HG03175 (cell line): ENCODE measurements around the gene PCNT.

Source experiments
- ATAC-seq: cut with Tn5 transposase; IDR thresholded peaks from one replicate; pipeline ENCODE4 v1.9.1; 2021; ENCODE audit warnings: mild to moderate bottlenecking, moderate library complexity; ENCODE audit not compliant: unreplicated experiment

Gene PCNT, protein sequence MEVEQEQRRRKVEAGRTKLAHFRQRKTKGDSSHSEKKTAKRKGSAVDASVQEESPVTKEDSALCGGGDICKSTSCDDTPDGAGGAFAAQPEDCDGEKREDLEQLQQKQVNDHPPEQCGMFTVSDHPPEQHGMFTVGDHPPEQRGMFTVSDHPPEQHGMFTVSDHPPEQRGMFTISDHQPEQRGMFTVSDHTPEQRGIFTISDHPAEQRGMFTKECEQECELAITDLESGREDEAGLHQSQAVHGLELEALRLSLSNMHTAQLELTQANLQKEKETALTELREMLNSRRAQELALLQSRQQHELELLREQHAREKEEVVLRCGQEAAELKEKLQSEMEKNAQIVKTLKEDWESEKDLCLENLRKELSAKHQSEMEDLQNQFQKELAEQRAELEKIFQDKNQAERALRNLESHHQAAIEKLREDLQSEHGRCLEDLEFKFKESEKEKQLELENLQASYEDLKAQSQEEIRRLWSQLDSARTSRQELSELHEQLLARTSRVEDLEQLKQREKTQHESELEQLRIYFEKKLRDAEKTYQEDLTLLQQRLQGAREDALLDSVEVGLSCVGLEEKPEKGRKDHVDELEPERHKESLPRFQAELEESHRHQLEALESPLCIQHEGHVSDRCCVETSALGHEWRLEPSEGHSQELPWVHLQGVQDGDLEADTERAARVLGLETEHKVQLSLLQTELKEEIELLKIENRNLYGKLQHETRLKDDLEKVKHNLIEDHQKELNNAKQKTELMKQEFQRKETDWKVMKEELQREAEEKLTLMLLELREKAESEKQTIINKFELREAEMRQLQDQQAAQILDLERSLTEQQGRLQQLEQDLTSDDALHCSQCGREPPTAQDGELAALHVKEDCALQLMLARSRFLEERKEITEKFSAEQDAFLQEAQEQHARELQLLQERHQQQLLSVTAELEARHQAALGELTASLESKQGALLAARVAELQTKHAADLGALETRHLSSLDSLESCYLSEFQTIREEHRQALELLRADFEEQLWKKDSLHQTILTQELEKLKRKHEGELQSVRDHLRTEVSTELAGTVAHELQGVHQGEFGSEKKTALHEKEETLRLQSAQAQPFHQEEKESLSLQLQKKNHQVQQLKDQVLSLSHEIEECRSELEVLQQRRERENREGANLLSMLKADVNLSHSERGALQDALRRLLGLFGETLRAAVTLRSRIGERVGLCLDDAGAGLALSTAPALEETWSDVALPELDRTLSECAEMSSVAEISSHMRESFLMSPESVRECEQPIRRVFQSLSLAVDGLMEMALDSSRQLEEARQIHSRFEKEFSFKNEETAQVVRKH (N-terminal part only)

DNA sequence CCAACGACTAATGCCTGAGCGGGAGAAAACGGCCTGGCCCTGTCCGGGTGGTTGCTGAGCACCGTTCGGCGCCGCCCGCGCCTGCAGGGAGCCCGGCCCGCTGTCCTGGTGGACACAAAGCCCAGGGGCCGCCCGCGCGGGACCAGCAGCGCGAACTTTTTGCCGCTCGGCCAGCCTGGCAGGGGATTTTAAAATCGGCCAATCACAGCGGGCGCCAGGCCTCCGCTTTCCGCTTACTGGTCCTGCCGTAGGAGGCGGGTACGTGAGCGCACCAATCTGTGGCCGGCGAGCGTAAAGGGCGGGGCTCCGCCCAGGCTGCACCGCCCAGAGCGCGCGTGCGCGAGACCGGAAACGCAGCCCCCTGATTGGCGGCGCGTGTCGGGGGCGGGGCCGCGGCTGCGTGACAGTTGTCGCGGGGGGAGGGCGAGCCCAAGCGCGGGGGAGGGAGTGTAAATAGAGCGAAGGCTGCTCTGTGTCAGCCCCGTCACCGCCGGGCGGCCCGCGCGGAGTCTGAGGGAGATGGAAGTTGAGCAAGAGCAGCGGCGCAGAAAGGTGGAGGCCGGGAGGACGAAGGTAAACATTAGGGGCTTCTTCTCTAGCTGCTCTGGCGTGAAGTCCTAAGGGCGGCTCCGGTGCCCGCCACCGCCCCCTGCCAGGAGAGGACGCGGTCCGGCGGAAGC, at the start of gene PCNT, which contains the start of gene C21orf58:
PCNT (plus strand) TSS at position 447 of the 680 bp plus-strand sequence; CDS start at position 520, 73 bp downstream.
C21orf58 (minus strand) TSS at position 161 of the 680 bp plus-strand sequence. CDS start 1,132 bp downstream, outside the sequence.
- ATAC-seq = peak; percentile 82

DNA sequence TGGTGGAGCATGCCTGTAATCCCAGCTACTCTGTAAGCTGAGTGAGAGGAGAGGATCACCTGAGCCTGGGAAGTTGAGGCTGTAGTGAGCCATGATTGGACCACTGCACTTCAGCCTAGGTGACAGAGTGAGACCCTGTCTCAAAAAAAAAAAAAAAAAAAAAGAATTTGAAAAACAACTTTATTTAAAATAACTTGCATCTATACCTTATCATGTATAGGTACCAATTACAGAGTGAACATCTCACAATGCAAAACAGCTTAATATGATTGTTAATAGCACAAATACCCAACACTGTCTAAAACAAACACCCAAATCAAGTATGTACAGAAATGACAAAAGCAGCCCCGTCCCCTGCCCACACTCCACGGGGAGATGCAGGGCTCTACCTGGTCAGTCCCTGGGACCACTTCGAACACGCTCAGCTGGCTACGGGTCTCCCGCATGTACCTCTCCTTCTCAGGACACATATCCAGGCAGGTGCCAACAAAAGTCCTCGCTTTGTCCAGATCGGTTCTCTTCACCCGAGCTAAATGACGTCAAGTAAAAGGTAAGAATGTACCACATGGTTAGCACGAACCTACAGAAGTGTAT, 49.1 kb upstream of the PCNT start:
- ATAC-seq = no peak

DNA sequence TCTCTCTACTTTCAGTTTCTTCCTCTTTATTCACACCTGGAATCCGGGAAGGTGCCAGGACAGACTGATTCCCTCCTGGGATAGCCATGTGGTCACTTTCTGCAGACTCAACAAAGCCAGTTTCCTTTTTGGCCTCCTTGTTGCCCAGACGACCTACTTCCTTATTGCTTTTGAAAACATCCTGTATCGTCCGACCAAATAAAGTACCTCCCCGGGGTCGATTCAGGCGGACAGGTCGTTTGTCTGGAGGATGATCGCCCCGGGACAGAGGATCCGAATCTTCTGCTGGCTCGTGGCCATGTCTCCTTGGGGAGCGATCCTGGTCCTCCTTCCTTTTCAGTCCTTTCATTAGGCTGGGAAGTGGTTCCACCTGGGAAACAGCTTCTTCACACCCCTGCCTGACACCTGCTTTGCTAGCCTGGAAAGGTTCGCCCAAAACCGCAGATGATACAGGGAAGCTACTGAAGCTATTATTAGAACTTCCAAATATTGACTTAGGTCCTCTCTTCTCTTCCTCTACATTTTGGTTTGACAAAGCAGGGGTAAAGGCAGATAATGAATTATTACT, 39.8 kb upstream of the PCNT start:
- no peak for ATAC-seq

DNA sequence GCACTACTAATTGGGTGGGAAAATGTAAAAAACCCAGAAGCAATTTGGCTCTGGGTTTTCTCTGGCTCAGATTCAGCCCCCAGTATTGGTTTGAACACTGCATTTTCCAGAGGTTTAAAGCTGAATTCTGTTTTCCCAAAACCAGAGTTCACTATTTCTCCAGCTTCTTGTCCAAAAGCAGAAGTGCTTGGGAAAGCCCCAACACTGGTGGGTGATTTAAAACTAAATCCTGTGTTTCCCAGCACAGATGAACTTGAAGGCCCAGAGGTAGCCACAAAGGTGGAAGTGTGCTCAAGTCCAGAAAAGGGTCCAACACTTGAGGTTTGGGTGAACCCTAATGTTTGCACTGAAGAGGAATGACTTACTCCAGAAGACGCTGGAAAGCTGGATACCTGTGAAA, 39.2 kb upstream of the PCNT start:
- no peak for ATAC-seq

DNA sequence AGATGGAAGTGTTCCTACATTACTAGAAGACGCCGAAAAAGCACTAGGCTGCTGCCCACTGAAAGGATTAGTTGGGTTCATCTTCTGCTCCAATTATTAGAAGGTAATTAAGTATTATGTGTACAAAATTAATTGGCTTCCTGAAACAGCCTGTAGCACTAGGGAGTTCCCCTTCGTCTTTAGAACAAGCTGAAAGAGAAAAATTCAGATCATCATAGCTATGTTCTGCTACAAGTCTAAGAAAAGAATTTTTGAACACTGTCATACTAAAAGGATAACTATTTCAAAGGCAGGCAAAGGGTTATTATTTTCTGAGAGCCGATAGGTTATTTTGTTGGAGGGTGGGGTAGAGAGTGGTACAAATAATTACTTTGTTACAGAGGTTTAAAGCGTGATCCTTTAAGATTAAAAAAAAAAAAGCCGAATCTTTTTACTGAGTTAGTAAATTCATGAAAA, 38.7 kb upstream of the PCNT start, which contains the start of gene MCM3AP:
MCM3AP (minus strand) TSS at position 406 of the 456 bp plus-strand sequence; CDS start at position 81, 325 bp downstream.
- no peak for ATAC-seq

DNA sequence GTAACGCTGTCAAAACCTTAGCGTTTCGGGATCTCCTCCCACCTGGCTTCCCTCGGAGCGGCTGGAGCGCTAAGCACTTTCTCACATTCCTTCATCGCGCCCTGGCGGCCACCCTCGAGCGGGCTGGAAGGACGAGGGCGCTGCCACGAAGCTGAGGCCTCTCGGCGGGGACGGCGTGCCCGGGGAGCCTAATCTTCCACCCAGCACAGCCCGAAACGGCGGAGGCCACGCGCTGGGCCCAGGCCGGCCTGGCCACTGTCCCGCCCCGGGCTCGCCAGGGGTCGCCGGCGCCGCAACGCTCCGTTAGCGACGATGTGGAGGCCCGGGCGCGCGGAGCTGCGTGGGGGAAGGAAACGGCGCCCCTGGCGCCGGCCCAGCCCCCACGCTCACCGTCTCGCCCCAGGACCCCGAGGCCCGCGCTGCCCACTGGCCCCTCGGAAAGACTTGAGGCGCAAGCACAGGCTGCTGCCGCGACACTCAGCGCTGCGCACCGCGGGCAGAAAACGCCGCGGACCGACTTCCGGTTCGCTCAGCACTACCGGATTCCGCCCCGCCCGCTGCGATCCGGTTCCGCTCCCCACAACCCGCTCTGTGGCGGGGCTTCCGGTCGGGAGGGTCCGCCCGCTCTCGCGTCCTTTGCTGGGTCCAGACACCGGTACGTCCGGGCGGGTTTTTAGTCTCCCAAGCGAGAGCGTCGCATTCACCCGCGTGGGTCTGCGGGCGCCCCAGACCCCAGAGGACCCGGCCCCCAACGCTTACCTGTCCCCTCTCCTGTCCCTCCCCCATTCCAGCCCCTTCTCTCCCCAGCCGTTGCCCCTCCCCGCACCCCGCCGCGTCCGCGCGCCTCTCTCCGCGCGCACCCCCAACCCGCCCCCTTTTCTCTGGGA, 38.0 kb upstream of the PCNT start, which contains the start of gene YBEY:
YBEY (plus strand) TSS at position 582 of the 887 bp plus-strand sequence. CDS start 572 bp downstream, outside the sequence.
- peak; percentile 90 for ATAC-seq

DNA sequence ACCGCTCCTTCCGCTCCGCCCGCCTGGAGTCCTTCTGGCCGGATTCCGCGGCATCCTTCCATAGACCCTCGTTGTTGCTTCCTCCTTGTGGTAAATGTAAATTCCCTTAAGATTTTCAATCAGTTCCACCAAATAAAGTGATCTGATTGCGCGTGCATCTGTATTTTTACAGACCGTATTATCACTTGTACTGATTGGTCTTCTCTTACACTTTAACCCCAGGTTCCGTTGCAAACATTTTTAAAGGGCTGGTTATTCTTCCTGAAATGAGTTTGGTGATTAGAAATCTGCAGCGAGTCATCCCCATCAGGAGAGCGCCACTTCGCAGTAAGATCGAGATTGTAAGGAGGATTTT, 37.3 kb upstream of the PCNT start:
- ATAC-seq = no peak

DNA sequence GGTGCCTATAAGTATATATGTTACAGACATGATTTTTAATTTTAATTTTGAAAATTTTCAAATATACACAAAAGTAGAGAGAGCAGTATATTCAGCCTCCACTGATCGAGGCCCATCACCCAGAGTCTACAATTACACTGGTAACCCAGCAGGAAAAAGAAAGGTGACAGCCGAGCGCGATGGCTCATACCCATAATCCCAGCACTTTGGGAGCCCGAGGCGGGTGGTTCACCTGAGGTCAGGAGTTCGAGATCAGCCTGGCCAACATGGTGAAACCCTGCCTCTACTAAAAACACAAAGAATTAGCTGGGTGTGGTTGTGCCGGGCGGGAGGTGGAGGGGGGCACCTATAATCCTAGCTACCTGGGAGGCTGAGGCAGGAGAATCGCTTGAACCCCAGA, 36.4 kb upstream of the PCNT start:
- no peak for ATAC-seq

DNA sequence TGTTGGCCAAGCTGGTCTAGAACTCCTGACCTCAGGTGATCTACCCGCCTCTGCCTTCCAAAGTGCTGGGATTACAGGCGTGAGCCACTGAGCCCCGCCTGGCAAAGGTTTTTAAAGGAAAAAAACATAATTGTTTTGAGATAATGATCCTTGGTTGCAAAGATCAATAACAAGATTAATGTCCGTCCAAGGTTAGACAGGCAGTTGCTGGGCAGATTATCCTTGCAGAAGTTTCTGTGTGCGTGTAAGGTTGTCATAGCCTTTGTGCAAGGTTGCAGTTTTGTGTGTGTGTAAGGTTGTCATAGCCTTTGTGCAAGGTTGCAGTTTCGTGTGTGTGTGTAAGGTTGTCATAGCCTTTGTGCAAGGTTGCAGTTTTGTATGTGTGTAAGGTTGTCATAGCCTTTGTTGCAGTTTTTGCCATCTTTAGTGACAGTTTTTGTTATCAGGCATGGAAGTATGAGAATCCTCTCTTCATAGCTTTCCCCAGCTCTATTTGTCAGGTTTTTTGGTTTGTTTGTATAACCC, 34.2 kb upstream of the PCNT start:
- no peak for ATAC-seq

DNA sequence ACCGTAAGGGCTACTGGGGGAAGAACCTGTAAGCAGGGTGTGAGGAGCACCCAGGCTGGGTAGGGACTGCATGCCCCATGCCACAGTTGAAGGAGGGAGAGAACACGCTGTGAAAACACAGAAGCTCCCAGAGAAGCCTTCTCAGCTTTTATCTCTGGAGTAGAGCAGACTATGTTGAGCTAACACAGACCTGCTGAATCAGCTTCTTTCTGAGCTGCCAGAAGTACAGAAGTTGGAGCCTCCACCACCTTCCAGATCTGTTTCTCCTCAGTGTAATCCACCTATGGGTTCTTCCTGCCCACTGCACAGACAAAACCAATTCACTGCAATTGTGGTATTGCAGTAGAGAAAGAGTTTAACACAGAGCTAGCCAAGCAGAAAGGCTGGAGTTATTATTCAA, 32.4 kb upstream of the PCNT start:
- no peak for ATAC-seq

DNA sequence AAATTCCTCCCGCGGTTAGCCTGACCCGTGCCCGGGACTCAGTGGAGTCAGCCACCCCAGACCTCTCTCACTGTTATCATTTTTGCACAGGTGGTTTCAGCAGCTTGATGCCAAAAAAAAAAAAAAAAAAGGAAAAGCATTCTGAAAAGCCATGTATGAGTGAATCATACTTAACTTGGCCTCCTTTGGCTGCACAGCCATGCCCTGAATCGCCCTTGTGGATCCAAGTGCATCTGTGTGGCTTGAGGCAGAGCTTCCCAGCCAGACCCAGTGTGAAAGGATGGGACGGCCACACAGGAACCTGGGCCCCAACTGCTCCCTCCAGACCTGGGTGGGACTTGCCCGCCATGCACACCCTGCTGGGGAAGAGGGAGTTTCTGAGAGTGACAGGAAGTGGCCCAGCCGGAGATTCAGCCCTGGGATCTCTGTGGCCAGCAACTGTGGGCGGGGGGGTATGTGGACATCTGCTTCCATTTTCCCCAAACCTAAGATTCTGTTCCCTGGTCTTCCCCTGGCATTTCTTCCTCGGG, 29.2 kb upstream of the PCNT start:
- ATAC-seq = no peak

DNA sequence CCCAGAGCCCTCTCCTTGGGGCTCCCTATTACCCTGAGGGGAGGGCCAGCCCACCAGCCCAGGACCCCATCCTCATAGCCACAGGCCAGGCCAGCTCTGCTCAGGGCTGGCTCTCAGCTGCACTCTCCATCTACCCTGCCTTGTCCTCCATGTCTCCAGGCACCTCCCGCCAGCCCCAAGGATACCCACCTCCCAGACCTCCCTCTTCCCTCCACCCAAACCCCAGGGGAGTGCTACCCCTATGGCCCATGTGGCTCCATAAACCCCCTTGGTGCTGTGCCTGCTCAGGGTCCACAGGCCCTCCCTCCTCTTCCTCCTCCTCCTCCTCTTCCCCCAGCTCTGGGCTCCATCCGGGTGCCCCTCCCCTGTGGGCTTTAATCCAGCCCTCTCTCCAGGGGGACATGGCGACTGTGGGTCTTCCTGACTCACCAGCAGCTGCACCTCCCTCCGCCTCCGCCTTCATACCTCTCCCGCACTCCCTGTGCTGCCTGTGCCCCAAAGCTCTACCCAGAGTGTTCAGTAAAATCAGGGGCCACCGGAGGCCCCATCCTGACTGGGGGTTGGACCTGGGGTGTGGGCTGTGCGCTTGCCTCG, 28.7 kb upstream of the PCNT start:
- ATAC-seq = no peak

DNA sequence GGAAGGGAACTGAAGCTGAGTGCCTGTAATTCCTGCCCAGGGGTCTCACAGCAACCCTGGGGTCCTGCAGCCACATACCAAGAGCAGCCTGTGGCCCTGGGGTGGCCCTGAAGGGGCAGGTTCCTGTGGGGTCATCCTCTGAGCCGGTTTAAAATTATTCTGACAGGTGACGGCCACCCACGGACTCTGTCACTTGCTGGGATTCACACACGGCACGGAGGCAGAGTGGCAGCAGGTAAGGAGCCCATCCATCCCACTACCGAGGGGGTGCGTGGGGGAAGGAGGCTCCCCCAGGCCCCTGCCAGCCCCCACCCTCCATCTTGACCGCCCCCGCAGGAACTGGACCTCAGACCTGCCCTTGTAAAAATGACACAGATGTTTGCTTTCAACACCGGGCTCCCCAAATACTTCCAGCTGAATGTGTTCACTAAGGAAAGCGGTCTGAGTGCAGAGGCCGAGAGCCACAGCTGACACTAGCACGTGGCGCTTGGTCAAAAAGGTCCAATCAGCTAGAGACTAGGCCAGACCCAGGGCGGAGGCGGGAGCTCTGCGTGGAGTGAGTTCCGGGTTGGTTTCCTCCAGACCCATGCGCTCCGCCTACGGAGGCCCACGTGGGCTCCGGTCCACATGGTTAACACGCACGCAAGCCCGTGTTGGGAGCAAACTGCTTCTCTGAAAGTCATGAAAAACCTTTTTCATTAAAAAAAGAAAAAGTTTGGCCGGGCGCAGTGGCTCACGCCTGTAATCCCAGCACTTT, 27.8 kb upstream of the PCNT start:
- no peak for ATAC-seq

DNA sequence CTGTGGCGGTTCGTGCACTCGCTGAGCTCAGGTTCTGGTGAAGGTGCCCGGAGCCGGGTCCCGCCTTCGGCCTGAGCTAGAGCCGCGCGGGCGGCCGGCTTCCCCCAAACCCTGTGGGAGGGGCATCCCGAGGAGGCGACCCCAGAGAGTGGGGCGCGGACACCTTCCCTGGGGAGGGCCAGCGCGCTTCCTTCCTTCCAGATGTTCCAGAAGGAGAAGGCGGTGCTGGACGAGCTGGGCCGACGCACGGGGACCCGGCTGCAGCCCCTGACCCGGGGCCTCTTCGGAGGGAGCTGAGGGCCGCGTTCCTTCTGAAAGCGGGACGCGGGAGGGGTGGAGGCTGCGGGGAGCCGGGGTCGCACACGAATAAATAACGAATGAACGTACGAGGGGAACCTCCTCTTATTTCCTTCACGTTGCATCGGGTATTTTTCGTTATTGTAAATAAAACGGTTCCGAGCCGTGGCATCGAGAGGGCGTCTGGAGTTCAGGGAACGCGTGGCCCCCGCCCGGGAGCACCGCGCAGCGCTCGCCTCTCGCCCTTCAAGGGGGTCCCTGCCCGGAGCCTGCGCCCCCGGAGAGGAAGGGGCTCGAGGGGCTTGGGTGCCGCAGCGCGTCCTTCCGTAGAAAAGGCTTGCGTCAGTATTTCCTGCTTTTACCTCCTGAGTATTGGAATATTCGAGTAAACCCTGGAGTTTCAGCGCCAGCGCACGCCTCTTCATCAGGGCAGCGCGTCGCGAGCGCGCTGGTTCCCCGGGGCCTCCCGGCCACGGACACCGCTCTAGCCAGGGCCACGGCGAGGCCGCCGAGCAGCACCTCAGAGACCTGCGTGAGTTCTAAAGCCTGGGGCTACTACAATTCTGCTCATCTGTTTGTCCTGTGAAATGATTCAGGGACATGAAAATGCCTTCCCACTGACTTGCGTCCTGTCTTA, 26.4 kb upstream of the PCNT start:
- no peak for ATAC-seq

DNA sequence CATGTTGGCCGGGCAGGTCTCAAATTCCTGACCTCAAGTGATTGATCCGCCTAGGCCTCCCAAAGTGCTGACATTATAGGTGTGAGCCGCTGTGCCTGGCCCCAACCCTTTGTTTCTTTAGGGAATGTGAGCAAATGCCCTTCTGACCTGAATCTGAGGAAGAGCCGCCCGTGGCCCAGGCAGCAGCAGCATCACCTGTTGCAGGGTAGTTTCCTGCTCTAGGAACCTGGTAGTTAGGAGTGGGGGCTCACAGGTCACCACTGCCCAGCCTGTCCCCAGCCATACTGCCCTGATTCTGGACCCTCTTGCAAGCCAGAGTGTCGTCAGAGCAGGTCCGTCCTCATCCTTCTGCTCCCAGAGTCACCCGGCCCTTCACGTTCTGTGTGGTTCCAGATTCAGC, 24.8 kb upstream of the PCNT start:
- no peak for ATAC-seq

DNA sequence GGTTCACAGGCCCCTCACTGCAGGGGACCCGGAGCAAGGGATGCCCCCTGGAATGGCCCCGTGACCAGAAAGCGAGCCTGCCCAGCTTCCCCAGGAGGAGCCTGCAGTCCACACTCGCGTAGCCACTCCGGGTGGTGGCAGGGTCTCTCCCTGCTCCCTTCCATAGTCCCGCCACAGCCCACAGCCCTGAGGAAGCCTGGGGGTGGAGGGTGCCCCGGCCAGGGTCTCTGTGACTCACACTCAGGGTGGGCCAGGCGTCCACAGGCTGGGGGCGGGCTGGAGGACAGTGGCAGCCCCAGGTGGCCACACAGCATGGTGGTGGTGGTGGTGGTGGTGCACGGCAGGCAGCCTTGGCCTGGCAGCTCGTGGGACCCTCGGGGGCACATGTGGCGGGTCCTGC, 22.2 kb upstream of the PCNT start:
- no peak for ATAC-seq
